ENCODE measurements around the gene MORN1.

- no peak for TF ChIP-seq ZC3H10 (CRISPR knock-in tag; IDR thresholded peaks at IDR 0.05)
- no peak for TF ChIP-seq OSR1 (CRISPR knock-in tag; IDR thresholded peaks at IDR 0.05)
- TF ChIP-seq TSHZ2 (CRISPR knock-in tag; IDR thresholded peaks at IDR 0.05) = no peak
- no peak for TF ChIP-seq ZFP3 (CRISPR knock-in tag; IDR thresholded peaks at IDR 0.05)
- TF ChIP-seq PATZ1 (CRISPR knock-in tag; IDR thresholded peaks at IDR 0.05; ENCODE audit: borderline replicate concordance) = no peak
- no peak for TF ChIP-seq POU6F1 (CRISPR knock-in tag; IDR thresholded peaks at IDR 0.05; ENCODE audit: borderline replicate concordance, low read depth)
- no peak for TF ChIP-seq ESRRG (CRISPR knock-in tag; IDR thresholded peaks at IDR 0.05)
- TF ChIP-seq ZFP30 (CRISPR knock-in tag; IDR thresholded peaks at IDR 0.05) = no peak
- no peak for TF ChIP-seq CSRNP3 (CRISPR knock-in tag; IDR thresholded peaks at IDR 0.05)
- no peak for TF ChIP-seq ARNTL (CRISPR knock-in tag; IDR thresholded peaks at IDR 0.05; ENCODE audit: borderline replicate concordance, low read depth)
- no peak for TF ChIP-seq ZNF70 (CRISPR knock-in tag; IDR thresholded peaks at IDR 0.05)
- TF ChIP-seq RARB (CRISPR knock-in tag; IDR thresholded peaks at IDR 0.05) = no peak
Observed at GRCh38 chr1:2304921-2305681, 86.3 kb downstream of the MORN1 start.
